HPDE6-E6E7 (cell line): ENCODE data around the gene PDGFC.

Experiments used
- DNase-seq: peaks from one replicate; pipeline ENCODE4 v3.0.0; 2011; ENCODE audit warnings: missing footprints; ENCODE audit errors: extremely low spot score

The PDGFC gene

GRCh38 chr4:156974264-156974663 is 2.7 kb upstream of the PDGFC start:
- DNase-seq, result no peak

GRCh38 chr4:156972379-156973015 is 898 bp upstream of the PDGFC start:
- DNase-seq, result no peak

GRCh38 chr4:156971165-156971675 is 379 bp downstream of the PDGFC start:
- DNase-seq, result no peak

- peak; percentile 58 for DNase-seq
Observed at GRCh38 chr4:156970501-156971164, 966 bp downstream of the PDGFC start.

GRCh38 chr4:156969911-156970310 is 1.7 kb downstream of the PDGFC start:
- no peak for DNase-seq

GRCh38 chr4:156969101-156969500 is 2.5 kb downstream of the PDGFC start:
- no peak for DNase-seq

- no peak for DNase-seq
Observed at GRCh38 chr4:156968479-156968984, 3.1 kb downstream of the PDGFC start.

- no peak for DNase-seq
Observed at GRCh38 chr4:156966836-156967235, 4.8 kb downstream of the PDGFC start.

- no peak for DNase-seq
Observed at GRCh38 chr4:156963419-156963818, 8.2 kb downstream of the PDGFC start.

- no peak for DNase-seq
Observed at GRCh38 chr4:156962528-156962974, 9.0 kb downstream of the PDGFC start.

GRCh38 chr4:156962058-156962358 is 9.6 kb downstream of the PDGFC start:
- DNase-seq, result no peak

- DNase-seq, result no peak
Observed at GRCh38 chr4:156961196-156962057, 10.2 kb downstream of the PDGFC start.

GRCh38 chr4:156959298-156959702 is 12.3 kb downstream of the PDGFC start:
- no peak for DNase-seq

- DNase-seq, result no peak
Observed at GRCh38 chr4:156958276-156959074, 13.1 kb downstream of the PDGFC start.

GRCh38 chr4:156957556-156957955 is 14.0 kb downstream of the PDGFC start:
- DNase-seq, result no peak

- no peak for DNase-seq
Observed at GRCh38 chr4:156956826-156957368, 14.7 kb downstream of the PDGFC start.

- no peak for DNase-seq
Observed at GRCh38 chr4:156956359-156956758, 15.2 kb downstream of the PDGFC start.

- no peak for DNase-seq
Observed at GRCh38 chr4:156954587-156954986, 17.0 kb downstream of the PDGFC start.

- no peak for DNase-seq
Observed at GRCh38 chr4:156953951-156954350, 17.6 kb downstream of the PDGFC start.

GRCh38 chr4:156953001-156953400 is 18.6 kb downstream of the PDGFC start:
- DNase-seq, result no peak

- DNase-seq, result no peak
Observed at GRCh38 chr4:156952078-156952759, 19.4 kb downstream of the PDGFC start.
